ENCODE results near the gene FOXP1. TPM values are rescaled to one million over a fixed set of nuclear protein-coding genes. Genes with fewer than 3 reads are reported as not detected.
A peak's percentile ranks its signal among the peaks of the same experiment; 100 is the strongest.

The FOXP1 gene
- total RNA-seq, 1 experiment from 2014 or later, result 58.4 TPM

DNA sequence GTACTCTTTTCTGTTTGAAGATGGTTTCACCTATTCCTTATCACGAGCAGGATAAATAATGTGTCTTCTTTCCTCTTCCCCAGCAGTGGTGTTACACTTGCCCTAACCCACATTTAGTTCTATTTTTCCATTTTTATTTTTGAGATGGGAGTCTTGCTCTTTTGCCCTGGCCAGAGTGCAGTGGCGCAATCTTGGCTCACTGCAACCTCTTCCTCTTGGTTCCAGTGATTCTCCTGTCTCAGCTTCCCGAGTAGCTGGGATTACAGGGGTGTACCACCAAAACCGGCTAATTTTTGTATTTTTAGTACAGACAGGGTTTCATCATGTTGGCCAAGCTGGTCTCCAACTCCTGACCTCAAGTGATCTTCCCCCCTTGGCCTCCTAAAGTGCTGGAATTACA, 372.4 kb downstream of the FOXP1 start:
- POLR2A ChIA-PET (ENCODE audit: low non-redundant PET), result no interaction called here
- Histone ChIP-seq H3K27me3 (replicated peaks; ENCODE audit: insufficient read depth, low read depth, low read length, poor library complexity) (no peaks in the 10 kb centered on the region), H3K9me3 (ENCODE audit: low read depth, low read length, poor library complexity, severe bottlenecking) (no peaks in the 10 kb centered on the region), H3K36me3 (ENCODE audit: insufficient read depth, low read length, poor library complexity, severe bottlenecking) (no peaks in the 10 kb centered on the region), H3K27ac (ENCODE audit: low read depth, low read length, poor library complexity, severe bottlenecking) (no peak overlapping the region), H3K4me1 (ENCODE audit: insufficient read depth, low read length, poor library complexity, severe bottlenecking) (peaks cover 42% of the 10 kb centered on the region), H3K4me3 (ENCODE audit: low read depth, low read length, poor library complexity, severe bottlenecking) (no peak overlapping the region)
- no peak for TF ChIP-seq EZH2 (IDR thresholded peaks at IDR 0.05; ENCODE audit: borderline replicate concordance, low read depth, low read length, poor library complexity, severe bottlenecking)
- TF ChIP-seq, protein P1, sequence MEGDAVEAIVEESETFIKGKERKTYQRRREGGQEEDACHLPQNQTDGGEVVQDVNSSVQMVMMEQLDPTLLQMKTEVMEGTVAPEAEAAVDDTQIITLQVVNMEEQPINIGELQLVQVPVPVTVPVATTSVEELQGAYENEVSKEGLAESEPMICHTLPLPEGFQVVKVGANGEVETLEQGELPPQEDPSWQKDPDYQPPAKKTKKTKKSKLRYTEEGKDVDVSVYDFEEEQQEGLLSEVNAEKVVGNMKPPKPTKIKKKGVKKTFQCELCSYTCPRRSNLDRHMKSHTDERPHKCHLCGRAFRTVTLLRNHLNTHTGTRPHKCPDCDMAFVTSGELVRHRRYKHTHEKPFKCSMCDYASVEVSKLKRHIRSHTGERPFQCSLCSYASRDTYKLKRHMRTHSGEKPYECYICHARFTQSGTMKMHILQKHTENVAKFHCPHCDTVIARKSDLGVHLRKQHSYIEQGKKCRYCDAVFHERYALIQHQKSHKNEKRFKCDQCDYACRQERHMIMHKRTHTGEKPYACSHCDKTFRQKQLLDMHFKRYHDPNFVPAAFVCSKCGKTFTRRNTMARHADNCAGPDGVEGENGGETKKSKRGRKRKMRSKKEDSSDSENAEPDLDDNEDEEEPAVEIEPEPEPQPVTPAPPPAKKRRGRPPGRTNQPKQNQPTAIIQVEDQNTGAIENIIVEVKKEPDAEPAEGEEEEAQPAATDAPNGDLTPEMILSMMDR (conservative IDR thresholded peaks at IDR 0.05; ENCODE audit: low read depth, low read length), result no peak
- no TSS peak for BruUV-seq (replicated peaks)
- intact Hi-C loops (cut with micrococcal nuclease; ENCODE audit: unreplicated experiment), result no loop called here
- CTCF ChIA-PET, result no interaction called here
- DNase-seq (ENCODE audit: low spot score), result no peak

- H3K4me3 ChIP-seq (ENCODE audit: low read depth, low read length, poor library complexity, severe bottlenecking), result no peak overlapping the region
- intact Hi-C loops (cut with micrococcal nuclease; ENCODE audit: unreplicated experiment), result no loop called here
These were observed 373.1 kb downstream of the FOXP1 start for GRCh38 chr3:71210257-71211007.

DNA sequence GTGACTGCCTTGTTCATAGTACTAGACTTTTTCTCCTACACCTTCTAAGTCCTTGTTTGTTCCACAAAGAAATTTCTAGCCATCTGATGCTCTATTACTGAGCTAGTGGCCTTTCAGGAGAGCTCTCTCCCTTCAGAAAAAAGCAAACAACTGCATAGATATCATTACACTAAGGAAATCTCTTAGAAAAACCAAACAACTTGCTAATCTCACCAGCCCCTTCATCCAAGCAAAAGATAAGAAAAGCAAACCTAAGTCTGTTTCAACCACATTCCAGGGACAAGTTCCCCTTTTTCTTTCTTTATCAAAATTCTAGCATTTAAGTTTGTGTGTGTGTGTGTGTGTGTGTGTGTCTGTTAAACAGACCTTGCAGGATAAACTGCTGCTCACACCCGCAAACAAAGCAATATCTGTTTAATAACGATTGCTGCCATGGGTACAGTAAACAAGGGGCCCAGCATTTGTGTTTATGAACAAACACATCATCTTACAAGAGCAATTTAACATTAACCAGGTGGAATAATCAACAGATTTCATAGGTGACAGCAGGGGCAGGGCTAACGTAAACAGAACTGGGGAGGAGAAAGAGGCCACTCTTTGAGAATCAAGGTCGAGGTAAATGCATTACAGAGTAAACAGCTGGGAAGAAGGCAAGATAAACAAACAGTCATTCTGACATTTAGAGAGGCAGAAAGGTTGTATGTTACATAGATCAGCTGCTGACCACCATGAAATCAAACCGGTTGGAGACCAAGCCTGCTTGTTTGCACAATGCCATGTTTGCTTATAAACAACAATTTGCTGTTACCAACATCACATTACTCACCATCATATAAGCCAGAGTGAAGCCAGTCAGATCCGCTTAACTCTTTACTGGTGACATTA, 375.1 kb downstream of the FOXP1 start:
- Histone ChIP-seq H3K4me1 (ENCODE audit: insufficient read depth, low read length, poor library complexity, severe bottlenecking) (peaks cover 61% of the 10 kb centered on the region), H3K36me3 (ENCODE audit: insufficient read depth, low read length, poor library complexity, severe bottlenecking) (no peaks in the 10 kb centered on the region), H3K27me3 (replicated peaks; ENCODE audit: insufficient read depth, low read depth, low read length, poor library complexity) (no peaks in the 10 kb centered on the region), H3K27ac (ENCODE audit: low read depth, low read length, poor library complexity, severe bottlenecking) (peak overlapping the region; percentile 98), H3K9me3 (ENCODE audit: low read depth, low read length, poor library complexity, severe bottlenecking) (no peaks in the 10 kb centered on the region), H3K4me3 (ENCODE audit: low read depth, low read length, poor library complexity, severe bottlenecking) (no peak overlapping the region)
- BruUV-seq (replicated peaks), result no TSS peak
- ChIA-PET CTCF (no interaction called here), POLR2A (ENCODE audit: low non-redundant PET) (interaction anchor here (0.5 kb wide), 1 partner anchor 20 kb away, joined by 3 read pairs; no protein-coding TSS in a partner anchor)
- intact Hi-C loops (cut with micrococcal nuclease; ENCODE audit: unreplicated experiment), result loop anchor here (10.0 kb wide), 1 partner anchor 674 kb away; no protein-coding TSS in a partner anchor
- no peak for DNase-seq (ENCODE audit: low spot score)
- TF ChIP-seq, protein P1 (conservative IDR thresholded peaks at IDR 0.05; ENCODE audit: low read depth, low read length), result no peak
- no peak for TF ChIP-seq EZH2 (IDR thresholded peaks at IDR 0.05; ENCODE audit: borderline replicate concordance, low read depth, low read length, poor library complexity, severe bottlenecking)

More at GRCh38 chr3:71210257-71211007, 373.1 kb downstream of the FOXP1 start:
- no peaks in the 10 kb centered on the region for H3K27me3 ChIP-seq (replicated peaks; ENCODE audit: insufficient read depth, low read depth, low read length, poor library complexity)
- H3K36me3 ChIP-seq (ENCODE audit: insufficient read depth, low read length, poor library complexity, severe bottlenecking), result no peaks in the 10 kb centered on the region
- TF ChIP-seq EZH2 (IDR thresholded peaks at IDR 0.05; ENCODE audit: borderline replicate concordance, low read depth, low read length, poor library complexity, severe bottlenecking), result no peak
- TF ChIP-seq, protein P1 (conservative IDR thresholded peaks at IDR 0.05; ENCODE audit: low read depth, low read length), result no peak
- CTCF ChIA-PET, result no interaction called here
- peaks cover 48% of the 10 kb centered on the region for H3K4me1 ChIP-seq (ENCODE audit: insufficient read depth, low read length, poor library complexity, severe bottlenecking)
- no peaks in the 10 kb centered on the region for H3K9me3 ChIP-seq (ENCODE audit: low read depth, low read length, poor library complexity, severe bottlenecking)
- no TSS peak for BruUV-seq (replicated peaks)
- no peak for DNase-seq (ENCODE audit: low spot score)
- POLR2A ChIA-PET (ENCODE audit: low non-redundant PET), result no interaction called here
- peak overlapping the region; percentile 53 for H3K27ac ChIP-seq (ENCODE audit: low read depth, low read length, poor library complexity, severe bottlenecking)
